GM21528 (cell line): Measurements from ENCODE around the gene CNTNAP5.

Experiments
- ATAC-seq: cut with Tn5 transposase; IDR thresholded peaks from one replicate; pipeline ENCODE4 v1.9.1; 2021; ENCODE audit warnings: mild to moderate bottlenecking, moderate library complexity; ENCODE audit not compliant: unreplicated experiment, low FRiP score

The CNTNAP5 gene

DNA sequence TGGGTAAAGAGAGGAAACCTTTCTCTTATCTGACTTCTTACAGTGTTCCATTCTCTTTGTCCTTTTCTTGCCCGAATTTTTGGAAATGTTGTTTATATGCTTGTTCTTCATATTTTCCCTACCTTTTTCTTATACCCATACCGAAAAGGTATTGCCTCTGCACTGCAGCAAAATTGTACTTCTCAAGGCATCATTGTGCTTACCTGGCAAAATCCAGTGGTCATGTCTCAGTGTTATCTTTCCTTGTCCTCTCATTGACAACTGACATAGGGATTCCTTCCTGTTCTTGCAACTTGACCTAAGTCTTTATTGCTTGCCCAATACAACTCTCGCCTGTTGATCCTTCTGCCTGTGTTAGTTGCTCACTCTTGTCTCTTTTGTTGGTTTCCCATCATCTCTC is 842.2 kb downstream of the CNTNAP5 start:
- no peak for ATAC-seq

DNA sequence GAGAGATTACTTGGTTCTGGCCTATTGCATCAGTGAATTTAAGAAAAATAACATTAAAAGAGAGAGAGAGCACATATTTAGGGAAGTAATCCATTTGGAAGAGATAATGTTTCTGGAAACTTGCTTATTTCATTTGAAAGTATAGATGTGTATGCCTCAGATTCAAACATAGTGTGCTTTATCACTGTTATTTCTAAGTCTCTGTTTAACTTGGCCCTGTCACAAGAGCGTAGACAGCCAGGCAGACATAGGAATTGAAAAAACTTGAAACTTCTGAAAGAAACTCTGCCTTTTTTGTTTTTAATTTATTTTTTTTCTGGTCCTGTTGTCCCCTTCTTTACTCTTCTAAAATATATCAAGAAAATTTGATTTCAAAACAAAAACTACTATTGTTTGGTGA is 849.1 kb downstream of the CNTNAP5 start:
- ATAC-seq, result no peak

DNA sequence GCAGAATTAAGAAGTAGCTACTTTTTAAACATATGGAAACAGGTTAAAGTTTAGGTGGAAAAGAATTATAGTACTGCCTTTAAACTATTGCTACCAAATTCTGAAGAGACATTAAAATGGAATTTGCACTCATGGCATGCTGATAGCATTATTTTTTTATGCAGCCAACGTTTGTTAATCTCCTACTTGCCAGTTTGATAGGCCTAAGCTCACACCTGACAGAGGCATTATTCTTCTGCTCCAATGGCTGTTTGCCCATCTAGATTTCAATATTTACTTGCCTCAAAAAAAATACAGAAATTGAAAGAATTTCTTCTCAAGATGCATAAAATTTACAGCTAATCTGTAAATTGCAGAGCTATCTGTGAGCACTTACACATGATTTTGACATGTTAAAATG is 849.6 kb downstream of the CNTNAP5 start:
- ATAC-seq, result no peak

DNA sequence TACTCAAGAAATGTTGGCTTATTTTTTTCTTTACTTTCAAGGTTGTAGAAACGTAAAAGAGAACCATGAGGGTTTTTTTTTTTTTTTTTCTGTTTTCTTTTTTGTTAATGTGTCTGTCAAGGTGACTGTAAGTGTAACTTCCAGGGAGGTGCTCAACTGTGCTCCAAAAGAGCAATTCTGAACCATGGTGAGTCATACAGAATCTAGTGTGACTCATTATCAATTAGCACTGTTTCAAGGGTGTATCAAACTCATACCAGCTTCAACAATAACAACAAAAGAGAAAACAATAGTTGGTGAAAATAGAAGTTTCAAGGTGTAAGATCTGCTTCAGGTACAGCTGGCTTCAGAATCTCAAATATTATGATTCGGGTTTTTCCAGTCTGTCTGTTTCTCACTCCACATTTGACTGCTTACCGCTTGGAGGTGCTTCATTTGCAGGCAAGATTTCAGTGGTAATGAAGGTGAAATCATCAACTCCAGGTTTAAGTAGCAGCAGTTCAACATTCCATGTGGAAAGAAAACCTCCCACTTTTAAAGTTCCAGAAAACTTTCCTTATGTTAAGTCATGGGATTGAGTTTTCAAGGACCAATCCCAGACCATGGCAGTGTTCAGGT is 850.6 kb downstream of the CNTNAP5 start:
- no peak for ATAC-seq

DNA sequence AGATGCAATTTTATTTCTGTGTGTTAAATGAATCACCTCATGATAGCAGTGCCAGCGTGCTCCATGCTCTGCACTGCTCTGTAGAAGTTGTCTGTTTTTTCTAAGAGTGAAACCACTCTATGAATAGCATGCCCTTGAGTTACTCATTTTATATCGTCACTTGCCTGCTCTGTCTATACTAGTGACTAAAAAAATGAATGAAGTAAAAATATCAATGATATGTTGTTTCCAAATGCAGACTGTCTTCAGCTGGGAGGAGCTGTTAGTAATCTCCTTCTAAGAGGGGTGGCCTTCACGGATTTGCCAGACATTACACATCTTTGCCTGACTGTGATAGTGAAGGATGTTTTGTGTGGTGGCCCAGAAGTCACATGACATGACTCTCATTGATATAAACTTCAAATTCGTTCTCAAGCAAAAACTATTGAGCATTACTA is 852.1 kb downstream of the CNTNAP5 start:
- no peak for ATAC-seq

DNA sequence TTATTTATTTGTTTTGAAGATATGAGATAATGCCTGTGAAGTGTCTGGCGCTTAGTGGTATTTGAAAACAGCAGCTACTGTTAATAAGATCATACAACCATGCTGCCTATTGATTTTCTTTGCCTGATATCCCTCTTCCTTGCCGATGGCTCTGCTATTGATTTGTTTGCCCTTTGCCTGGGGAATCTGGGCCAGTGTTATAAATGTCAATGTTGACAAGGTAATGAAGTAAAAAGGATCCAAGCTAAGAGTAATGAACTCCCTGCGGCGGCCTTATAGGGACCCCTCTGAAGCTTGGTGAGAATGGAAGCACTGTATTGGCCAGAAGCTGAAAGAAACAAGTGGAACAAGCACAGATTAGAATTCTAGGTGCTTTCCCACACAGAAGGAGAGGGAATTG is 854.6 kb downstream of the CNTNAP5 start:
- ATAC-seq, result no peak

DNA sequence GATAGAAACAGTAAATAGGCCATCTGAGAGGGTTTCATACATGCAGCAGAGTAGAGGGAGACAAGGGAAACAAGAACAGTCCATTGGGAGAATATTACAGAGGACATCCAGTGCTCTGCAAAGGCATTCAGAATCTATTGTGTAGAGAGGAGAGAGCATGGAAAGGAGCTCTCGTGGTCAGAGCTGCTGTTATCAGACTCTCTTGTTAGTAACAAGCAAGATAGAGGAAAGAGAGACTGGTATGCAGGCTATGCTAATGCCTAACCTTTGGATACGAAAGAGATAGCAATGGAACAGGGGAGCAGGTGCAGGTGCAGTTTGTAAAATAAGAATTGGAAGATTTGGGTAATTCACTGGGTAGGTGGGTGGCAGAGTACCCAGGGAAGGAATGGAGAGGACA is 855.9 kb downstream of the CNTNAP5 start:
- no peak for ATAC-seq

DNA sequence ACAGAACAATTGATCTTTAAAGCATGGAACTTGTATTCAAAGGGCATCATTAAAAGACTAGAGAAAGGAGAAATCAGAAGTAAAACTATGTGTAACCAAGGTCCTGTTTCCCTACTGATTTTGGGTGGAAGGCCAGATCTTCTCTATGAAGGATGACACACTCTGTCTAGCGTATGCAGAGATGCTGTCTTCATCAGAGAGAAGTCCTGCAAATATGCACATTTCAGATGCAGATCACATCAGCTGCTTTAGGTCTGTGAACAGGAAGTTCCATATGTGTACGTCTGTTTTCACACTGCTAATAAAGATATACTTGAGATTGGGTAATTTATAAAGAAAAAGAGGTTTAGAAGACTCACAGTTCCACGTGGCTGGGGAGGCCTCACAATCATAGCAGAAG is 857.3 kb downstream of the CNTNAP5 start:
- no peak for ATAC-seq

DNA sequence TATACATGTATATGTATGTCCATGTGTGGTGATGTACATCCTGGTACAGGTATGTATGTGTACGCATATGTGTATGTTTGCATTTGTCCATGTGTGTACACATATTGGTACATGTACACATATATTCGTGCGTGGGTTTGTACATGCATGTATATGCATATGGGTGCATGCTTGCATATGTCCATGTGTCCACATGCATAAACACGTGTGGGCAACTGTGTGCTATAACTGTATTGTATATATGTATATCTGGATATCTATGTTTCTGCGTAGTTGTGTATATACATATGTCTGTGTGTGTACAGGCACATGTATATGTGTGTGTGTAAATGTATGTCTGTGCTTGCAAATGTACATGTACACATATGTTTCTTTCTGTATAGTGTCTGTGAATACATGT is 858.5 kb downstream of the CNTNAP5 start:
- no peak for ATAC-seq

DNA sequence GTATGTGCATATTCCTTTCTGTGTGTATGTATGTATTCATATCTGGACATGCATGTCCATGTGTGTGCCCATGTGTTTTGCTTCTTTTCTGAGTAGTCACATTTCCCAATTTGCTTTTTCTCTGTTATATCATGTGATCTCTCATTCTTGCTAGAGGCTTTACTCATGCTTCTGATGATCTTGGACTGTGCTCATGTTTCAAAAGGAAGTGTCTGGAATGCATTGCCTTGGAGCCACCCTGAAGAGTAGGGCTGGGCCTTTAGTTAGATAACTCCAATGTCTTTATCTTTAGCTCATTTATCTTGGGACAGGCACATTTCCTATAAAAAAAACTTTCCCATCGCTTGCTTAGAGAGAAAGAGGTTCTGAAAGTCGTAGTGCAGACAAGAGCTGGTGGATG is 859.2 kb downstream of the CNTNAP5 start:
- ATAC-seq, result no peak

DNA sequence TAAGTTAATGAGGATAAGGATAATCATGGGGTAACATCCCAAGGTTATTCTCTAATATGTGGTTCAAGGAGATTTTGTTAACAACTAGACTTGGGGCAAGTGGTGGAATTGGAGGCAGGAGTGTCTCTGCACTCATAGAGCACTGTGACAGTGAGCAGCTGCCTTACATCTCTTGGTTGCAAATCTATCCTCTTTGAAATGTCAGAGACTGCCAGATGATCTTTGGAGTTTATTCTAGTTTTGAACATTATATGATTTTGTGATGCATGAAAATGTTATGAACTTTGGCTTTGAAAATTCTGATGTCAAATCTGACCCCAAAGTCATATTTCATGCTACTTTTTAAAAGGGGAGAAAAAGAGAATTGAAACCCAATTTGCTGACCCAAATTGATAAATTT is 861.1 kb downstream of the CNTNAP5 start:
- ATAC-seq, result no peak

DNA sequence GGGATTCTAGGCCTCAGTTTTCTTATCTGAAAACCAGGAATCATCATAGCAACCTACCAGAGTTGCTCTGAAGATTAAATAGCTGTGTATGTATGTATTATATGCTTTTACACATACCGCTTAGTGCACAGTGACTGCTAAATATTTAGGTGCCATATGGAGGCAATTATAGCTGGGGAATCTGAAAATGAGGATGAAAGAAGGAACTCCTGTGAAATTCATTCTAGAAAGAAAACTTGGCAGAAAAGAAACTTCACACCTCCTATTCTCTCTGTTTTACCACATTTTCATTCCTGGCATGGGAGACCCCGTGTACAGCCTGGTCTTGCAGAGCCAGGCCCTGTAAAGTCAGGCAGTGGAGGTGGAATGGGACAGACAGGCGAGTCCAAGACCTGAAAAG is 862.4 kb downstream of the CNTNAP5 start:
- no peak for ATAC-seq

DNA sequence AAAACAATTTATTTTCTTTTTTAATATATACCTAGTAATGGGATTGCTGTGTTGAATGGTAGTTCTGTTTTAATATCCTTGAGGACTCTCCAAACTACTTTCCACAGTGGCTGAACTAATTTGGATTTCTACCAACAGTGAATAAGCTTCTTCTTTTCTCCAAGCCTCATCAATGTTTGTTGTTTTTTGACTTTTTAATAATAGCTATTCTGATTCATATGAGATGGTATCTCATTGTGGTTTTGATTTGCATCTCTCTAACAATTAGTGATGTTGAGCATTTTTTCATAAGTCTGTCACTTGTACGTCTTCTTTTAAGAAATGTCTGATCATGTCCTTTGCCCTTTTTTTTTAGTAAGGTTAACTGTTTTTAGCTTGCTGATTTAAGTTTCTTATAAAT is 863.3 kb downstream of the CNTNAP5 start:
- no peak for ATAC-seq

DNA sequence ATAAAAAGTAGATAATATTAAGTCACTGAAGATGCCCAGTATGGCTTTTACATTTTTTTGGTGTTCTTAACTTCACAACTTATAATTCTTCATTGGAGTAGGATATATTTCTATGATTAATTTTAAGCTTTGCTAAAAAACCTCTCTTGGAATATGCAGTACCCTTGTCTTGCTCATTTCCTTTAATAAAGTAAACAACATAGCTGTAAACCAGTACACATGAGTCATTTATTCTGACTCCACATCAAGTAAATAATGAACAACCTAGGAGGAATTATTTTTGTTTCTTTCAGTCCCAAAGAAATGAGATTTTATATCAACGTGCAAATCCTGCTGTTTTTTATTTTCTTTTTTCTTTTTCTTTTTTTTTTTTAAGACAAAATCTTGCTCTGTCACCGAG is 869.1 kb downstream of the CNTNAP5 start:
- no peak for ATAC-seq

DNA sequence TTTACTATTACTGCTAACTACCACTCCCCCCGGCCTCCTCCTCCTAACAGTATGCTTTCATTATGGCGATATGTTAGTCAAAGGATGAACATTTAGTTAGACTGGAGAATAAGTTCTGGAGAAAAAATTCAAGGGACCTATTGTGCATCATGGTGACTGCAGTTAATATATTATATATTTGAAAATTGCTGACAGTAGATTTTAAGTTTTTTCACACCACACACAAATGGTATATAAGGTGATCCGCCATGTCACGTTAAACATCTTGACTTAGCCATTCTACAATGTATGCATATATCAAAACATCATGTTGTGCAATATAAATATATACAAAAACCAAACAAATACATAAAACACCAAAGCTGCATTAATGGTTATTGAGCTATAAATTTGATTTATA is 873.7 kb downstream of the CNTNAP5 start:
- no peak for ATAC-seq

DNA sequence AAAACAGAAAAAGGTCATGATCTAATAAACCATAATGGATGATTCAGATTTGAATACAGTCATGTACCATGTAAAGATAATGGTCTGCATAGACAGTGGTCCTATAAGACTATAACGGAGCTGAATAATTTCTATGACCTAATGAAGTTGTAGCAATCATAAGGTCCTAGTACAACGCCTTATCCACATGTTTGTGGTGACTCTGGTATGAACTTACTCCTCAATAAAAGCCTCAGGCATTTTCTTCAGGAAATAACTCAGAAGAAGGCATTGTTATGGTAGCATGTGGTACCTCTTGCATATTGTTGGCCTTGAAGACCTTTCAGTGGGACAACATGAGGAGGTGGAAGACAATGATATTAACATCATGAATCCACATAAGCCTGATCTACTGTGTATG is 883.3 kb downstream of the CNTNAP5 start:
- ATAC-seq, result no peak

DNA sequence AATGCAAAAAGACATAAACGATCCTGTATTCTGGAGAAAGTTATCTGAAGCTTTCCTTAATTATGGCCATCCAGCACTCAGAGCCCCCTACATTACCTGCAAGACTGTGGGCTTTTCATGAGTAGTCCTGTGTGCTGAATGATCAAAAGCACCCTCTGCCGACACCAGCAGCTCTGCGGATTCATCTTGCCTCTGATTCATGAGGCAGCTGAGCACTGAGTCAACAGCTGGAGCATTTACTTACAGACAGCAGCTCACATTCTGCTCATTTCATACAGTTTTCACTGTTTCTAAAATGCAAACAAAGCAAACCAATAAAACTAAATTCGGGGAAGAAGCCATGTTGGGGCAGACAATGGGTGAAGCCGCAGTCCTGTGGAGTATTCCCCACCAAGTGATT is 886.5 kb downstream of the CNTNAP5 start:
- no peak for ATAC-seq

DNA sequence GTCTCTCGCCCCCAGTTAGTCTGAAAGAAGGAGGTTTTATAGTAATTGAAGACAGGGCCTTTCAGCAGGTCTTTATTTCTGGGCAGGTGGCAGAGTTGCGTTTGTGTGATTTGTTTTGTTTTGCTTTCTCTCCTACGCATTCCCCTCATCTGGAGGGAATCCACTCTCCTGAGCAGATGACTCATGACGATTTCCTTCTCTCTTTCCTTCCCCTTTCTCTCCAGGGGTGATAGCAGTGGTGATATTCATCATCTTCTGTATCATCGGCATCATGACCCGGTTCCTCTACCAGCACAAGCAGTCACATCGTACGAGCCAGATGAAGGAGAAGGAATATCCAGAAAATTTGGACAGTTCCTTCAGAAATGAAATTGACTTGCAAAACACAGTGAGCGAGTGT is 888.8 kb downstream of the CNTNAP5 start:
- ATAC-seq, result no peak

DNA sequence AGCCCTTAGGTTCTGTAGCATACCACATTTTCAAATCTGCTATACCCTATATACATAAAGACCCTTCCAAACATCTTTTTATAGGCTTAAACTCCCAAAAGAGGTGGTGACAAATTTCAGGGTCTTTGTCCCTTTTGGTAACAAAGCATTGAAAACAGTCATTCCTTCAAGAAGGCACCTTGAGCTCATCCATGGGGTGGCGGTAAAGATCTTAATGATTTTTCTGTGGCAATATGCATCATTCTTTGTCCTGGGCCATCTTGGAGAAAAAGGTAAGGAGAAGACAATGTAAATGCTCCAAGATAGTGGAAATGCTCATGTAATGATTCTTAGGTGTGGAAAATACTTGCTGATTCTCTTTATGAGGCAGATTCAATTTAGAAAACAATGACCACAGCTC is 890.5 kb downstream of the CNTNAP5 start:
- no peak for ATAC-seq

DNA sequence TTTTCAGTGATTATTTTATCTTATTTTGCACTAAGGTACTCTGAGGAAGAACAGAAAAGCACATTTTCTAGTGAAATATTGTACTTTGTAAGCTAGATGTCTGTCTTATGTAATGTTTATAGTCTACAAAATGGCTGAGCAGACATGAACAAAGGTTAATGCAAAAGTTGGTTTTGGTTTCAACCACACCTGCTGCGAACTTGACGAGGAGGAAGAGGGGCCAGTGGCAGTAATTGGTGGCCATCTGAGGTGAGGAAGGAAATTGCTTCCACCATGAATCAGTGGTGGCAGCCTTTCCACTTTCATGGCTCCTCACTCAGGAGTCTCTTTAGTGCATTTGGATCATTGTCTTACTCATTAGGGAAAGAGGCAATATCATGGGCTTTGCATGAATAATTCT is 894.2 kb downstream of the CNTNAP5 start:
- no peak for ATAC-seq

DNA sequence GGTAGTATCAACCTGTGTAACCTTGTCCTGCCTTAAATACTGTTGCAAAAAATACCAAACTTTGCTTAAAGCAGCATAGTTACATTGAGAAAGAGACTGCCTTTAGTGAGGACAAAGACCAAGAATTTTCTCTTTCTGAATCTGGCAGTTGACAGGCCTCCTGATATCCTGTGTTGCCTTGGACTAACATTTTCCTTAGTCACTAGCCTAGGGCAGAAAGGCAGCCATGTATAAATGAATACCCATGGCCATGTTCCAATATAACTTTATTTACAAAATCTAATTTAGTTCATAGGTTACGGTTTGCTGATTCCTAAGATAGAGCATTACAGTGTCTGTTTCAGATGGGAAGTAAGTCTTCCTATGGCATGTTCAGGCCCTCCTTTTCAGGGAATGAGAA is 895.4 kb downstream of the CNTNAP5 start:
- ATAC-seq, result no peak

DNA sequence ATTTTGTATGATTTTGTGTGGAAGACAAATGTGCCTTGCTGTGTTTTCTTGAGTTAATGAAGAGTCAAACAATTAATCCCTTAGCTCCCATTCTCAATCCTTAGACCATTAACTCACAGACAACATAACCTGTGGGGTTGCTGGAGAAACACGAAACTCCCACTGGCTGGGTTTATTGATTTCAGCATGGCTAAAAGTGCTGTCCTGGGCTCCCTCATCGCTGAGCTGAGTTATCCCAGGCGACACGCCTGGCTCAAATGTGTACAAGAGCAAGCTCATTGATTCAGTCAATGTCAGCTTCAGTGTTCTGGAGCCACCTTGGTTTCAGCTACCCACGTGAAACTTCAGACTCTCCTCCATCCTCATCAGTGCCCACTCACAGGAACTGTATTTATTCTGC is 896.1 kb downstream of the CNTNAP5 start:
- ATAC-seq, result no peak

DNA sequence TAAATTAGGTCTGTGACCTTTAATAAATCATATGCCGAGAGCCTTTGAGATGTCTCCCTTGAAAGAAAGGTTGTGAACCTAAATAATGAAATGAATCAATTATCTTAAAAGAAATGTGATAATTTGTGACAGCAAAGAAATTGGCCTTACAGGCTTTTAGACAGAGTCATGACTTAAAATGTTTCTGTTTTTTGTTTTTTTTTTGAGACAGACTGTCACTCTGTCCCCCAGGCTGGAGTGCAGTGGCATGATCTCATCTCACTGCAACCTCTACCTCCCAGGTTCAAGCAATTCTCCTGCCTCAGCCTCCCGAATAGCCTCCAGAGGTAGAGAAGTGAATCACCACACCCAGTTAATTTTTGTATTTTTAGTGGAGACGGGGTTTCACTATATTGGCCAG is 898.0 kb downstream of the CNTNAP5 start:
- ATAC-seq, result no peak
